Stimulated activated CD4-positive, alpha-beta T cell treated with anti-CD3 and anti-CD28 coated beads, Interleukin-1b, Interleukin-23, amount 100 ng/mL, for 1 hour (primary cell): ENCODE data around the gene RNF207.

Experiments used
- DNase-seq, 2 donors: peaks; one replicate each; pipeline ENCODE4 v3.0.0-alpha.2; 2020; ENCODE audit warnings: low read depth in 2 of 2

The RNF207 gene

DNA sequence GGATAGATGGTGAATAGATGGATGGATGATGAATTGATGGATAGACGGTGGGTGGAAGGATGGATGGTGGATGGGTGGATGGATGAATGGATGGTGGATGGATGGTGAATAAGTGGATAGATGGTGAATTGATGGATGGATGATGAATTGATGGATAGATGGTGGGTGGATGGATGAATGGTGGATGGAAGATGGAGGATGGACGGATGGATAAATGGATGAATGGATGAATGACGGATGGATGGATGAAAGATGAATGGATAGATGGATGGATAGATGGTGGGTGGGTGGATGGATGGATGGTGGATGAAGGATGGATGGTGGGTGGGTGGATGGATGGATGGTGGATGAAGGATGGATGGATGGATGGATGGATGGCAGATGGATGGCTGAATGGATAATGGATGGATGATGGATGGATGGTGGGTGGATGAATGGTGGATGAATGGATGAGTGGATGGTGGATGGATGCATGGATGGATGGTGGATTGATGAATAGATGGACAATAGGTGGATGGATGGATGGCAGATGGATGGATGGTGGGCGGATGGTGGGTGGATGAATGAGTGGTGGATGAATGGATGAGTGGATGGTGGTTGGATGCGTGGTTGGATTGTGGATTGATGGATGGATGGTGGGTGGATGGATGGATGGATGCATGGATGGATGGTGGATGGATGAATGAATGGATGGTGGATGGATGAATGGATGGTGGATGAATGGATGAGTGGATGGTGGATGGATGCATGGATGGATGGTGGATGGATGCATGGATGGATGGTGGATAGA is 31.1 kb upstream of the RNF207 start:
- no peak for DNase-seq

DNA sequence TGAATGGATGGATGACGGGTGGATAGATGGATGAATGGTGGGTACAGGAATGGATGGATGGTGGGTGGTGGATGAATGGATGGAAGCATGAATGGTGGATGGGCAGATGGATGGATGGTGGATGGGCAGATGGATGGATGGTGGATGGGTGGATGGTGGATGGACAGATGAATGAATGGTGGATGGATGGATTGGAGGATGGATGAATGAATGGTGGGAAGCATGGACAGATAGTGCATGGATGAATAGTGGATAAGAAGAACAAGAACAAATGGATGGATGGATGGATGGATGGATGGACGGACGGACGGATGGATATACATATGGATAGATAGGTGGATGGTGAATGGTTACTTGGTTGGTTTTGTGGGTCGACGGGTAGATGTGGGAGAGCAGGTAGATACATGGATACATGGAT is 30.5 kb upstream of the RNF207 start:
- no peak for DNase-seq

DNA sequence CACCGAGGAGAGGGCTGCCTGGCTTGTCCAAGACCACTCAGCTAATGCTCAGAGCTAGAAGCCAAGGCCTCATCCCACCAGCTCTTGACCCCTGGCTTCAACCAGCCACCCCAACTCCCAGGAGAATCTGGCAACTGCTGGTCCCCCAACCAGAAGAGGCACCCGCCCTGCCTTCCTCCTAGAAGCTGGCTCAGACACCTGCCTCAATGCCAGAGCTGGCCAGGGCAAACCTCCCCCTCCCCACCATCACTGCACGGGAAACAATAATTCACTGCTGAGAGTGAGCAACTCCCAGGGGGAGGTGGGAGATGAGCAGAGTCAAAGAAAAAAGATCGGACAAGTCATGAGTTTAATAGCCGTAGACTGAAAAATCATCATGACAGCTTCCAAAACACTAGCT is 29.1 kb upstream of the RNF207 start:
- DNase-seq, result no peak

DNA sequence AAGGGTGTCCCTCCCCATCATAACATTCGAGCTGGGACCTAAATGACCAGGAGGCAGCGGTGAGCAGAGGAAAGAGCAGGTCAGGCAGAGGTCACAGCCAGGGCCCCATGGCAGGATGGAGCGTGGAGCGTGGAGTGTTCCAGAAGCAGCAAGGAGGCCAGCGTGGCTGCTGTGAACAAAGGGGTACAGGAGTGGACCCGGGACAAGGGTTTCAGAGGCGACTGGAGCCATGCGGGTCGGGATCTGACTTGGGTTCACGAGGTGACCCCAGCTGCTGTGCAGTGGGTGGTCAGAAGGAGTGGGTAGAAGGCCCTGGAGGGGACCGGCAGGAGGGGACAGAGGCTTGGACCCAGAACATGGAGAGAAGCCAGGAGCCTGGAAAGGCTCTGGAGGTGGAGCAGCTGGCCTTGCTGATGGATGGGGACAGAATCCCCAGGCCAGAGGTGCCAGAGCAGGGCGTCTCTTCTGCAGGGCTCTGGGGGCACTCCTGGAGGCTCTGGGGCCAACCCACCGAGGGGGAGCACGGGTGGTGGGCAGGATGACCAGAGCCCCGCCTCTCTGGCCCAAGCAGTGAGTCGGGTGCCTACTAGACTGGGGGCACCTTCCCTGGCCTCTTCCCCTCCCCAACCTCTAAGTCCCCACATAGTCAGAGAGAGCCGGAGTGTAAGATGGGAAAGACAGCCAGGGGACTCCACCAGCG is 28.1 kb upstream of the RNF207 start:
- no peak for DNase-seq

DNA sequence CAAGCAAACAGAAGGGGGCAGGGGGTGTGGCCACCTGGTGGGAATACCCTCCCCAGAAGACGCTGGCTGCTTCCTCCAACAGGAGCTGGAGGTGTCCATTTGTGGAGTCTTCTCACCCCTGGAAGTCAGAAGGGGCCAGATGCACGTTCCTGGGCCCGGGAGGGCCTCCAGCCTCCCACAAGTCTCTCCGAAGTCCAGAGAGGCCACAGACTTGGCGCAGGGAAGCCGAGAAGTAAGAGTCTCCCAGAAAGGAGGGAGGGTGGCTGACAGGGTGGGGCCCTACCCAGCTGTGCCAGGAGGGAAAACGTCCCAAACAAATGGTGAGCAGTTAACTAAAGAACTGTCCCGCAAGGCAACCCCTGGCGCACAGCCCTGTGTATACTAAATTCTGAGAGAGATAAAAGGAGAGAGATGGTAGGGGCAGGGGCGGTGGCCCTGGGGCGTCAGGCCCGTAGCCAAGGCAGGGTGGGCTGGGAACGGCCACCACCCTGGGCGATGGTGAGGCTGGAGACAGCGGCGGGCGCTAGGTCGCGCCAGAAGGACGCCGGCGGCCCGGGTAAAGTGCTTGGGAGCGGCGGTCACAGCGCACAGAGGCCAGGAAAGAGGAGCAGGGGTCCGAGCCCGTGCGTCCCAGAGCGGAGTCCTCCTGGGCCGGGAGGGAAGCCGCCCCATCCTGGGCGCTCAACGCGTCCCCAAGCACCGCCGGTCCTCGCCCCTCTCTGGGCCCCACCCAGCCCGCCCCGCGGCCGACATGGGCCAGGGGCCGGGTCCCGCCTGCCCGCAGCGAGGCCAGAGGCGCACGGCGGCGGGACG is 27.0 kb upstream of the RNF207 start:
- no peak for DNase-seq

DNA sequence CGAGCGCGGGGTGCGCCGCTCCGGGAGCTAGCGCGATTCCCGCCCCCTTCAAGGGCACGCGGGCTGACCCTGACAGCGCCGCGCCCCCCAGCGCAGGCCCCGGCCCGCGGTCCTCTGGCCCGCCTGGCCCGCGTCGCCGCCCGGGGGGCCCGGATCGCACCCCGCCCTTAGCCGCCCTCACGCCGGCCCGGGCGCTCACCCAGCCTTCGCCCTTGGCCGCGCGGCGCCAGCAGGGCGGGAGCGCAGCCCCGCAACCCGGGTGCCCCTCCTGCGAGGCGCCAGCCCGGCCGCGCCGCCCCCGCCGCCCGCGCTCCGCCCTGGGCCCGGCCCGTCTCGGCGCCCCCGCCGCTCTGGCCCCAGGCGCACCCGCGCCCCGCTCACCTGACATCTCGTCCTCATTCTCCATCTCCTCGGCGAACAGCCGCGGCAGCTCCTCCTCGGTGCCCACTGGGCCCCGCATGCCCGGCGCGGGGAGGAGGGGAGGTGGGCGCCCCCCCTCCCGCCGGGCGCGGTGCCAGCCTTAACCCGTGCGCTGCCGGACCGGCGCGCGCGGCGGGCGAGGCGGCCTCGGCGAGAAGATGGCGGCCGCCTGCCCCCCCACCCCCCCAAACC is 26.2 kb upstream of the RNF207 start:
- DNase-seq, result no peak

DNA sequence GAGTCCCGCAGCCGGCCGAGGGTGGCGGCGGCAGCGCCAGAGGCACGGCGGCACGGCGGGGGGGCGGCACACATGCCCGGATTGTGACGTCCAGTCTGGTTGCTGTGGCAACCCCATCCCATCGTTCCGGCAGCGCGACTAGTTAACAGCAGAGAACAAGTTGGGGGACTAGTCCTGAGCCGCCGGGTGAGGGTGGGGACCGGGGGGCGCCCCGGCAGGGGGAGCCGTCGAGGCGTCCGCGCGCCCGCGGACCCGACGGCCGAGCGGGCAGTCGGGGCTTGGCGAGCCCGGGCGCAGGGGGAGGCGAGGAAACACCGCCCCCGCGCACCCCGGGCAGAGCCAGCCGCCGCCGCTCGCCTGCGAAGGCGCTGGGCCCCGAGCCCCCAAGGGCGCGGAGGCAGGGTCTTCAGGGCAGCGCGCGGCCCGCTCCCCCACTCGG is 25.6 kb upstream of the RNF207 start, which contains the start of gene CHD5:
TSS of gene CHD5 (minus strand) at position 54 of the 439 bp plus-strand sequence. CDS start 298 bp downstream, outside the sequence.
- DNase-seq, result no peak

DNA sequence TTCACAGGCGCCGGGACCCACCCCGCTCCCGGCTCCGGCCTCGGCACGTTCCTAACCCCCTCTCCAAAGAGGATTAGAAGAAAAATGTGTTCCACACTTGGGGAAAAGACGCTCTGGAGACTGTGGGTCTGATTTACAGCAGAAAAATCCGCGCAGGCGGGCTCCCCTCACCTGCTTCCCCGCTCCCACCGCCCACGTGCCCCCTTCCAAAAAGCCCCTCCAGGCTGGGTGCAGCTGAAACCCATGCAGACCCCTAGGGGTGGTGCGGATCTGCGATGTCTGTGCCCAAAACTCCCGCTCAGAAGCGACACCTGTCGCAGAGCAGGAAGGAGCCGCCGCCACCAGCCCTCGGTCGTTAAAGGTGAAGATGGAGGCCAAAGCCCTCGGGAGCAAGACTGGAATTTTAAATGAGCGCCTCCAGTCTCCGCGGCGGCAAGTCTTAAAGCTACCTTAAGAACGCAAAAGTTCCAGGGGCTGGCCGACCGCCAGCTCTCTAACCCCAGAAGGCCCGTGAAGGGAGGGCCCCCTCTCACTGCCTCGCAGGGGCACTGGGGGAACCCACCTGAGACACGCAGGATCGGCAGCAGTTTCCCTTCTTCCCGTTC is 25.1 kb upstream of the RNF207 start:
- DNase-seq, result no peak

DNA sequence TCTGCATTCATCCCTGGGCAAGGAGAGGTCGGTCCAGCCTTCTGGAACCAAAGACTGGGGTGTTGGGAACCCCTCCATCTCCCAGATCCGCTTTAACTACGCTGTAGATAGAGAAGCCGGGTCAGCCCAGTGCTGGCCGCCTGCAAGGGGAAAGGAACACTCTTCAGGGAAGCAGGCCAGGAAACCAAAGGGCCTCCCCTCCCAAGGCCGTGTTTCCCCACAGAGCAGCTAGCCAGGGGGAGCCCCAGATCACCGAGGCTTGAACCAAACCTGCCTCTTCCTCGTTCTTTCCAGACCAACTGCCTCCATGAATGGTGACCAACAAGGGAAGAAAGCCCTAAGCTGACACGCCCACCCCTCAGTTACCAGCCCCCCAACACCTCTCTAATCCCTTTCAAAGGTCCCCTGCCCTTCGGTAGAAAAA is 24.6 kb upstream of the RNF207 start:
- DNase-seq, result no peak

DNA sequence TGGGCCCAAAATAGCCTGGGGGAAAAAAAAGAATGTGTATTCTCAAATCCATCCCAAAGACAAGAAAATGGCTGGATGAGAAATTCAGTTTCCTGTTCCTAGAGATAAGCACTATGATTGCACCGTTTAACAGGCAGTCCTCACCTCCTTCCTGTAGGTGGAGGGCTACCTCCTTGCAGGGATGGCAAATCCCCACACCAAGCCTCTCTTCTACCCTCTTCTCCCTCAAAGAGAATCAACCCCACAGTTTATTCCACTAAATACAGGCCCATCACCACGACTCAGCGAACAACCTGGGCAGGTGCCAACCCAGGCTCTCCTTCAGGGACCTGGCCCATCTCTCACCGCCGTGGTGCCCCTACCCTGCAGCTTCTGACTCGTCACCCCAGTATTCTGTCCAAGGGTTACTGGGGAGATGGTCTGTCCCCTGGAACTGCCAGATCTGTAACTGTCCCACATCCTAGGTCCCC is 22.4 kb upstream of the RNF207 start:
- DNase-seq, result no peak

DNA sequence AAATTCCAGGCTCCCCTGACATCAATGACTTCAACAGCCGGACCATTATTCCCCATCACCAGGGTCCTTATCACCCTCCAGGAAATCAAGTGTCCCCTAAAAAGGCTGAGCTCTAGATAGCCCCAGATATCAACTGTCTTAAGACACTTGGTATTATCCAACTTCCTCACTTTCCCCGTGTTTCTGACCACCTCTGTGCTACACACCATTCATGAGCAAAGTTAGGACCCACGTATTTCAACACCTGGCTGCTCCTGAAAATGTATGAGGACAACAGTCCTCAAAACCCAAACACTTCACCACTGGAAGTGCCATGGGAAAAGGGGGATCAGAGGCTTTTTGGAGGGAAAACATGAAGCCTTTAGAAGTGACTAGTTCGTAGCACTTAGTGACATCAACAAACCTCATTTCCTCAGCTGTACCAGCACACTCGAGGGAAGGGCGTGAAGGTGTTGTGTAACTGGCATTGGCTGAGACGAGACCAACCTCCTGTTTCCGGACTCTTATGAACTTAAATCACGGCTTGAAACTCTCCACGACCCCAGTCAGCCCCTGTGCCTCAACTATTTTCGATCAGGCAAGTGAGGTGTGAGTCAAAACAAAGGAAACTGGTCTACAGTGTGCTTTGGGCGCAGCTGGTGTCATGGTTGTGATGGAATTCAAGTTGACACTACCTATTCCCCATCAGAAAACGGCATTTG is 21.7 kb upstream of the RNF207 start:
- no peak for DNase-seq

DNA sequence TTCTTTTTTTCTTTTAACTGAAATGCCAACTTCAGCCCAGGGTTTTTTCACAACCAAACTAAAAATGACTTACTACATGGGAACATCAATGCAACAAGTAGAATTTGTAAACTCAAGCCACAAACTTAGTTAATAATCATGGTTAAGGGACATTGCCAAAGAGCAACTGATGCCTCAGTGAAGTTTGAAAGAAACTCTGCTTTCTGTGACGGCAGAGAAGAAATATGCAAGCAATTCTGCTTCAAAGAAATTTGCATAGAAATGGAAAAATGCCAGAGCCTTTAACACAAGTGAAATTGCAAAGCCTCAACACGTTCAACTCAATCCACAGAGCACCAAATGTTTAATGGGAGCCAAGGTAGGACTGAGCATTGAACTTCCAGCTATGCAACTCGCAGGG is 20.8 kb upstream of the RNF207 start:
- DNase-seq, result no peak

DNA sequence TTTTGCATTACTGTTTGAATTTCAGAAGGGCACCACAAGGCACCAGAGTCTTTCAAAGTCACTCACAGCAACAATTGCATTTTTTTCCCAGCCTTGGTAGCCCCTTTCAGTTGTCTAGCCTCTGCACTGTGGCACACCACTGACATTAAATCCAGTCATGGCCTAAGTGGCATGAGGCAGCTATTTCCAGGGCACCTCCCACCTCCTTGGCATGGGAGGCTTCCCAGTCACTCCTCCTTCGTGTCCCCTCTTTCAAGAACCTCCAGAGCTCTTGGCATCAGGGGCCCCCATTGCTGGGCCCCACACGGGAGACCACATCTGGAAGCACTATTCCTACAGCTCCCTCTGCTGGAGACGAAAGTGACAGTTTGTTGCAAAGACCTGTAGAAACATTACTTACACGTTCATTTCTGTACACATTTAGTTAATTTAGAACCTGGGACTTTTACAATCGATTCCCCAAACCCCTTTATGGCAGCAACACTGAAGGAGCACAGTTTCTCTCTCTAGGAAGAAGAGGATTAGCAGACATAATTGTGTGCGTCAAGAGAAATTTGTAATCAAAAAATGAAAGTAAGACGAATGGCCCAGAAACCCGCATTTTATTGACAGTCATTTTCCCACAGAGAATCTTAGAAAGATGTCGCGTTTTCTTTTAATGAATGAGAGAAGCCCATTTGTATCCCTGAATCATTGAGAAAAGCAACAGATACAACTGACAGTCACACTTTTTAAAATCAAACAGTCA is 20.1 kb upstream of the RNF207 start:
- no peak for DNase-seq

DNA sequence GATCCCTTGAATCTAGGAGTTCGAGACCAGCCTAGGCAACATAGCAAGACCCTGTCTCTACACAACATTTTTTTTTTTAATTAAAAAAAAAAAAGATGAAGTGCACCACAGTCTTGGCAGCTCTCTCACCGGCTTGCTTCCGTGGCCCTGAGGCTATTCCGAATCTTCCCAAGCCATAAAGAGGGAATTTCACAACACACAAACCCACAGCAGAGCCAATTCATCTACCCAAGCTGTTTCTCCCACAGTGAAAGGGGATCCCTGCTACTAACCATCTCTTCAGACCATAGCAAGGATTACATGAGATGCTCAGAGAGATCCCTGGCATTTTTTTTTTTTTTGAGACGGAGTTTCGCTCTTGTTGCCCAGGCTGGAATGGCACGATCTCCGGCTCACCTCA is 17.5 kb upstream of the RNF207 start:
- no peak for DNase-seq

DNA sequence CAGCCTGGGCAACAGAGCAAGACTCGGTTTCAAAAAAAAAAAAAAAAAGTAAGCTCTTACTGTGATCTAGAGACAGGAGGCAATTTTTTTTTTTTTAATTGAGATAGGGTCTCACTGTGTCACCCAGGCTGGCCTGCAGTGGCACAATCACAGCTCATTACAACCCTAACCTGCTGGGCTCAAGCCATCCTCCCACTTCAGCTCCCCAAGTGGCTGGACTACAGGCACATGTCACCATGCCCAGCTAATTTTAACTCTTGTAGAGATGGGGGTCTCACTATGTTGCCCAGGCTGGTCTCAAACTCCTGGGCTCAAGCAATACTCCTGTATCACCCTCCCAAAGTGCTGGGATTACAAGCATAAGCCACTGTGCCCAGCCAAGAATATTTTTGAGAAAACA is 14.0 kb upstream of the RNF207 start:
- DNase-seq, result no peak

DNA sequence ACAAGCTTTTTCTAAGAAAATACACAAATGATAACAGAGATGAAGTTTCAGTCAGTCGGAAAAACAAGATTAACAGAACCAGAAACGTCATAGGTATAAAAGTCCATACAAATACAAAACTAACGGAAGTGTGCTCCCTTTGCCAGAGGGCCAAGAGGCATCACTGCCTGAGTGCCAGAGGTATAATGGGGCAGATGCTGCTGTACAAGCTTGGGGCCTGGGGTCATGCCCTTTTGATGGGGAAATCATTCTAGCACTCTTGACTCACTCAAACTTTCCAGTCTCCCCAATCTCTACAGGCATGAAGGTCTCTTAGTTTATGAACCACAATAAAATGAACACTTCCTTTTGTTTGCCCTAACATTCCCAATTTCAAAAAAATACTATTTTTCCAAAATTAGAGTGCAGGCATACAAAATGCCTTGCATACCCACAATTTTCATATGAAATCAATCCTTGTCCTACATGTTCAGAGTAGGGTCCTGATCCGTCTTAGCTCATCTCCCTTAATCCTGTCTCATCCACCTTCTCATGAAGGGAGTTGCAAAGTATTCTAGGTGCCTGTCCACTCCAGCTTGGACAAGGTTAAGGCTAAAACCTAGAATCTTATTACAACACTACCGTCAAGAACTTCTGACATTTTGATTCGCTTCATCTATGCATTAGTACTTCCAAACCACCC is 8.0 kb upstream of the RNF207 start:
- no peak for DNase-seq

DNA sequence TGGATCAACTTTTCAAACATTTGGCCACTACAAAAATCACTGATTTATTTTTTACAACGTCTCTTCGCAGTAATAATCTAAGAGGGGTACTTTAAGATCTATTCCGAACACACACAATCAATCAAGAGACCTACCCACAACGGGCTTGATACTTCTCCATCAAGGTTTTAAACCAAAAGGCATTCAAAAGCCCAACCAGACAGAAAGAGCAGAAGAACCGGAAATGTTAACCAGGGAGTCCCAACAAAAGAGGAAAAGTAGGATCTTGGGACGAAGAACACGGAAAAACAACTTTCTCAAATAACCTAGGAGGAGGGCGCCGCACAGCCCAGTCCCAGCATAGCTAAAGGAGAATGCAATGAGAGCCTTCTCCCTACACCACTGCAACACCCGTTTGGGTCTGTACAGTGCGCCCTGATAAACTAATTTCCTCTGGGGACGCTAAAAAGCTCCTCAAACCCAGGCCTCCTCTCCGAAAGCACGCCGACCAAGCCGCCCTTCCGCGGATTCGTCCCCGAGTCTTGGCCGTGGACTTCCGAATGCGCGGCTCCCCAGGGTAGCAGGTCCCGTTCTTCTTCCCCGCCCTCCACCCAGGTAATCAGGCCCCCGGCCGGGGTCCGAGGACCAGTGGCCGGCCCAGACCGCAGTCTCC is 7.1 kb upstream of the RNF207 start:
- DNase-seq, result no peak

DNA sequence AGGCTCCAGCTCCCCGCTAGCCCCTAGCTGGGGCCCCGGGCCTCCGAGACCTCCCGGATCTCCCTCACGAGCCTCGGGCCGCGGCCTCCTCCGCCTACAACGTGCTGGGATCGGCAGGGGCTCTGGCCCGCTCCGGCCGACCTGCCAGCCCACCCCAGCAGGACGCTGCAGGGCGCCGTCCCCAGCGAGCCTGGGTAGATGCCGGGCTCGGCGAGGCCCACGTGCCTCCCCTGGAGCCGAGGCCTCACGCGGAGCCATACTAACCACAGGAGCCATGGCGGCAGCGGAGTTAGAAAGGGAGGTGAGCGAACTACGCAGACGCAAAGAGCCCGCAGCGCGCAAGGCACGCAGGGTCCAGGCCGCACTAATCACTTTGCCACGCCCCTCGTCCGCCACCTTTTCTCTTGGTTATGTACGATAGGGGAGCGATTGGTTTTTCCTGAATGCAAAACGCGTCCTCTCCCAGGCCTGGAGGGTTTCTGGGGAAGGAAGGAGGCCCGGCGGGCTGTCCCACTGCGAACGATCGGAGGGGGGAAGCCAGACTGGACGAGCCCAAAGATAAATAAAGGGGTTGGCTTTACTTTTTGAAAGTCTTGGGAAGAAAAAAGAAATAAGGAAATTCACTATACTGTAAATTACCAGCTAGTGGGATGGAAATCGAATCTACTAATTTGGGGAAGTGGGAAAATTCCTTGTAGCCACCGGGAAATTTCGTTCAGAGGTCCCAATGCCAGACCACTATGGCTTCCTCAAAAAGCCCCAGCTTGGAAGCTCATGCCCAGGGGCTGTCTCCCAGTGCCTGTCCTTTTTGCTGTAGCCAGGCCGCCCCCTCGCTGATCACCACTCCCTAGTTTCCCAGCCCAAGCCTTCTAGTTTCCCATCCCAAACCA is 6.4 kb upstream of the RNF207 start, which contains the start of gene RPL22:
TSS of gene RPL22 (minus strand) at position 298 of the 890 bp plus-strand sequence. CDS start at position 276, 22 bp downstream.
- DNase-seq, result peak; percentile 91 to 93
